HG03354 (cell line): ENCODE data around the gene SMTNL2.
"Not testable (repeated sequence)": the region's sequence is repeated elsewhere in the genome, so short reads cannot be mapped to it uniquely, and the experiment has no call there.

ENCODE experiments used
- ATAC-seq: cut with Tn5 transposase; IDR thresholded peaks from one replicate; pipeline ENCODE4 v1.9.1; 2021; ENCODE audit warnings: mild to moderate bottlenecking; ENCODE audit not compliant: unreplicated experiment, poor library complexity, severe bottlenecking

SMTNL2 gene

DNA sequence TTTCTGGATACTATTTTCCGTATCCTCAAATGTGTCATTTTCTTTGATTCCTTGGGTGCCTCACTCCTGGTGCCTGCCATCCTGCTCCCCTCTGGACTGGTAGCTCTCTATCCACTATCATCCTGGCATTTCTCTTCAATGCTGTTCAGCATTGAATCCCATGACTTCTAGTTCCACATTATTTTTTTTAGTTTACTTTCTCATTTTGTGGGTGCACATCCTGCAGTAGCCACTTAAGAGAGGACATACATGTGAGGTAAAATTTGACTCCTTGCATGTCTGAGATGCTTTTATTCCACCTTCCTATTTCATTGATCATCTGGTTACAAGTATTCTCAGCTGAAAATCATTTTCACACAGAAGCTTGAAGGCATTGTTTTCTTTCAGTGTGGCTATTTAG is 38.0 kb downstream of the SMTNL2 start:
- no peak for ATAC-seq

- ATAC-seq: no peak
Observed at GRCh38 chr17:4623249-4623648, 38.9 kb downstream of the SMTNL2 start.

GRCh38 chr17:4624451-4624911 is 40.2 kb downstream of the SMTNL2 start:
- ATAC-seq: not testable (repeated sequence)

- no peak for ATAC-seq
Observed at GRCh38 chr17:4625181-4625617, 40.9 kb downstream of the SMTNL2 start.

- no peak for ATAC-seq
Observed at GRCh38 chr17:4626734-4627256, 42.5 kb downstream of the SMTNL2 start.

DNA sequence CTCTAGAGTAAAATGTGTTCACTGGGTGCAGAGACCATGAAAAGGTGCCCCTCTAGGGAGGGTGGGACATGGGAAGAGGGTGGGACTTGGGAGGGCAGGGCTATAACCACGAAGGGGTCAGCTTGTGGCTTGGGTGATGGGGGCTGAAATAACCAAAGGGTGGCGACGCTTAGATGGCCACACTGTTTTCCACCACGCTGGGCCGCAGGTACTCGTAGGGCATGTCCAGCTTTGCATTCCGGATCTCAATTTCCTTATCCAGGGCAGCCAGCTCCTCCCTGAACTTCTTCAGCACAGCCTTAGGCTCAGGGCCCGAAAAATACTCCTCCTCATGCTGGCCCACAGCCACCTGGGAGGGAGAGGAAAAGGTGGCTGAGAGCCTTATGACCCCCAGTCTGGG is 47.1 kb downstream of the SMTNL2 start:
- ATAC-seq: no peak

GRCh38 chr17:4631836-4632580 is 47.7 kb downstream of the SMTNL2 start:
- ATAC-seq: no peak

GRCh38 chr17:4632581-4632920 is 48.2 kb downstream of the SMTNL2 start:
- ATAC-seq: no peak

DNA sequence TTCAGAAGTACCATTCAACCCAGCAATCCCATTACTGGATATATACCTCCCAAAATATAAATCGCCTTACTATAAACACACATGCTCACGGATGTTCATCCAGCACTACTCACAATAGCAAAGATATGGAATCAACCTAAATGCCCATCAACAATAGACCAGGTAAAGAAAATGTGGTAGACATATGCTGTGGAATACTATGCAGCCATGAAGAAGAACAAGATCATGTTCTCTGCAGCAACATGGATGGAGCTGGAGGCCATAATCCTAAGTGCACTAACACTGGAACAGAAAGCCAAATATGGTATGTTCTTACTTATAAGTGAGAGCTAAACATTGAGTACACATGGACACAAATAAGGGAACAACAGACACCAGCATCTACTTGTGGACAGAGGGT is 49.3 kb downstream of the SMTNL2 start:
- ATAC-seq: no peak

GRCh38 chr17:4634976-4635375 is 50.6 kb downstream of the SMTNL2 start:
- ATAC-seq: no peak

DNA sequence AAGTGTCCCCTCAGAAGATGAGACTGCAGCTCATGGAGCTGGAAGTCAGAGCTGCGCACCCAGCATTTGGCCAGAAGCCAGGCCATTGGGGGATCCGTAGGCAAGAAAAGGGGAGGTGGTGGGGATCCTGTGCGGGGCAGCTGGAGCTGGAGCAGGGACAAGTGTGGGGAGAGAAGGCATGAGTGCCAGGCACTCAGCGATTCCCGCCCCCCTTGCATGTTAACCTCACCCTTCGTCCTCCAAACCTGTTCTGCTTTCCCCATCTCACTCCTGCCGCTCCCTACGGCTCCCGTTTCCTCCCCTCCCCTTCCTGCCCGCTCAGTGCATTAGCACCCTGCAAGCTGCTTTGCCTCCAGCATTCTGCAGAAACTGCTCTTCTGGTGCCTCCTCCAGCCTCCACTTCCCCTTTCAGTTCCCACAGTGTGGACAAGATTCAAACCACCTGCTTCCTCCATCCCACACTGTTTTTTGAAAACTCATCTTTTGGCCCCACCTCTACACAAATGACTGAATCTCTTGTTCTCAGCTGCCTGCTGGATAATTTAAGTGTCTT is 51.6 kb downstream of the SMTNL2 start:
- no peak for ATAC-seq

DNA sequence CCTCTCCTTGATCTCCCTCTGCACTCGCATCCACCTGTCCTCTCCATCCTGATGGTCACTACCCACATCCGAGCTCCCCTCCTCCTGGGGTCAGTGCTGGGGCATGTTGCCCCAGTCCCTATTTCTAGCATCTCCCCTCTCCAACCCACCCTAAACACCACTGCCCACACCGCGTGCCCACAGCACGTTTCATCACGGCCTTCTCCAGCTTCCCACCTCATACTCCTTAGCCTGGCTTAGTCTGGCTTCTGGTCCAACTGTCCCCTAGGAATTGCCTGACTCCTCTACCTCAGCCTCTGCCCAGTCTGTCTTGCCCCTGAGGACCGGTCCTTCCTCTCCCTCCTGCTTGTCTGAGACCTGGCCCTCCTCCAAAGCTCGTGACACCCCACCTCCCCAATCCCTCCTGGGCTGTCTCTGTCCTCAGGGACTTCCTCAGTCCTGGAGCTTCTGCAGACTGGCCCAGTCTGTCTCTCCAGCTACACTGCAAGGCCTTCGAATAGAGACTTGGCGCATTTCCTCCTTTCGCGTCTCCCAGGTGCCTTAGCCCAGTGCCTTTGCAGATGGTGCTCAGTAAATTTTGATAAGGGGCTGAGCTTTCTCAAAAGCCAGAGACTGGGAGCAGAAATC is 52.3 kb downstream of the SMTNL2 start:
- no peak for ATAC-seq

DNA sequence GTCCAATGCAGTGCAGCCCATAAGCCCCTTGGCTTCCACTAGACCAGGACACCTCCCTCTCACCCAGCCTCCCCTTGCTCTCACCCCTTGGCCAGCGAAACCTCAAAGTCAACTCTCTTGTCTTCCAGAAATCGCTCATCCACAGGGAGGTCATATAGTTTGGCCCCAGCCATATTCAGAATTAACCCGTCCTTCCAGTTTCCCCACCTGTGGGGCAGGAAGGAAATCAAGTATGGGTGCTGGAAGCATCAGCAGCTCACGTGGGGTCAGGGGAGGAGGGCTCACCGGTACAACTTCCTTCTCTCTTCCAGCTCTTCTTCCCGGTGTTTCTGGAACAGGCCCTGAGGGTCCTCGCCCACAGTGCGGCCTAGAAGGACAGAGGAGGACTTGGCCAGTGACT is 54.4 kb downstream of the SMTNL2 start:
- not testable (repeated sequence) for ATAC-seq

GRCh38 chr17:4639301-4640059 is 55.2 kb downstream of the SMTNL2 start:
- not testable (repeated sequence) for ATAC-seq

DNA sequence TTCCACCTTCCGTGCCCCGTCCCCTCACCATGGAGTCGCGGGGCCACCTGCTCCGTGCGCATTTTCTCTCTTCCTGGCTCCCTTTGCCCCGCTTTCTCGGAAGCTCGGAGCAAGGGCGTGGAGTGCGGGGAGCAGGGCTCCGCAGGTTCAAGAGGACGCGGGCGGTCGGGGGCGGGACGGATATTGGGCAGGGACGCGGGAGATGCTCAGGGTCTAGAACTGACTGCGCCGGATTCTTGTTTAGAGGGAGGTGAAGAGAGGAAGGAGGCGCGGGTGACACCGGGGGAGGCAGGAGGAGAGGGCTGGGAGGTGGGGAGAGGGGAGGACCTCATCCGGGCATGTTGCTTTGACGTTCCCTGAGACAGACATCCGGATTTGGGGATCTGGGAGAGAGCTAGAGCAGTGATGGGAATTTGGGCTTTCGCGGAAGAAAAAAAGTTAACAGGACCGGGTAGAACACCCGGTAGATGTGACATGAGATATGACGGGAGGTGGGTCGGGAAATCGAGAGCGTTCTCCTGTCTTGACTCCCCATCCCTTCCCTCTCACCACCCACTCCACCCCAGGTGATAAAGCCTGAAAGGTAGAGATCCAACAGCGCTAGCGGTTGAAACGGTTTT is 56.4 kb downstream of the SMTNL2 start:
- ATAC-seq: not testable (repeated sequence)

GRCh38 chr17:4641297-4642195 is 57.2 kb downstream of the SMTNL2 start, which contains the start of gene ALOX15:
TSS of gene ALOX15 (minus strand) at chr17:4641678. CDS start at chr17:4641651, 27 bp downstream.
- no peak for ATAC-seq

GRCh38 chr17:4642286-4642685 is 58.0 kb downstream of the SMTNL2 start:
- no peak for ATAC-seq

- ATAC-seq: no peak
Observed at GRCh38 chr17:4643676-4644075, 59.3 kb downstream of the SMTNL2 start.

DNA sequence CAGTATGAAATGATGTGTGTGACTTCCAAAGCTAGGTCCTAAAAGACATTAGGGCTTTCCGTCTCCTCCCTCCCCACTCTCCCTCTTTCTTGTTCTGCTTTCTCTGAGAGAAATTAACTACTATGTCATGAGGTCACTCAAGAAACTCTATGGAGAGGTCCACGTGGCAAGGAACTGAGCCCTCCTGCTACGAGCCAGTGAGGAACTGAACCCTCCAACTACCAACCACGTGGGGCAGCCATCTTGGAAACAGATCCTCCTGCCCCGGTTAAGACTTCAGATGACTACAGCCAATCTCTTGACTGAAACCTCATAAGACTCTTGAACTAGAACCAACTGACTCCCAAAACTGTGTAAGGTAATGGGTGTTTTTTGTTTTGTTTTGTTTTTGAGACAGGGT is 61.3 kb downstream of the SMTNL2 start:
- ATAC-seq: no peak
